PC-9 (cell line): Measurements from ENCODE around the gene CFAP46. TPM values are rescaled to one million over a fixed set of nuclear protein-coding genes. Genes with fewer than 3 reads are reported as not detected.

Source experiments
- BruUV-seq: library from RNA; stranded (reverse); fragments of 400-500 nt; replicated peaks from 2 replicates; lab custom pipeline; 2021; lab: Mats Ljungman, UMichigan
- CTCF ChIA-PET: fragments of 300-600 bp; sonication (Branson Sonifier 250); formaldehyde crosslinking; loops from one replicate; lab custom pipeline; 2022; ENCODE audit warnings: antibody characterized with exemption; lab: Charles Lee
- POLR2A ChIA-PET: fragments of 300-600 bp; sonication (Branson Sonifier 250); formaldehyde crosslinking; loops from one replicate; lab custom pipeline; 2022; ENCODE audit warnings: antibody characterized with exemption; ENCODE audit not compliant: unreplicated experiment; lab: Charles Lee
- DNase-seq, 2 experiments: peaks; one replicate each; pipeline versions ENCODE4 v3.0.0 to v3.0.0-alpha.2; 2015 to 2022; ENCODE audit warnings: mixed read lengths in 1 of 2
- H2AFZ ChIP-seq: fragments of 200-600 bp; sonication (generic); 2 replicates; pipeline ENCODE4 v1.8.1; 2017; ENCODE audit warnings: antibody characterized with exemption
- H3F3A ChIP-seq: fragments of 200-600 bp; sonication (generic); 2 replicates; pipeline ENCODE4 v1.8.1; 2017; ENCODE audit warnings: antibody characterized with exemption, mild to moderate bottlenecking, low read depth; ENCODE audit not compliant: insufficient read depth
- H3K27ac ChIP-seq: fragments of 200-600 bp; sonication (generic); 2 replicates; pipeline ENCODE4 v1.6.1; 2016; ENCODE audit warnings: mixed run types
- H3K27me3 ChIP-seq: fragments of 200-600 bp; sonication (generic); 2 replicates; pipeline ENCODE4 v1.6.1; 2016; ENCODE audit warnings: low read depth, mixed run types; ENCODE audit not compliant: insufficient read depth
- H3K36me3 ChIP-seq: fragments of 200-600 bp; sonication (generic); 2 replicates; pipeline ENCODE4 v1.6.1; 2016; ENCODE audit warnings: low read depth, mixed run types
- H3K4me1 ChIP-seq: fragments of 200-600 bp; sonication (generic); replicated peaks from 2 replicates; pipeline ENCODE4 v1.6.1; 2016; ENCODE audit warnings: mixed run types; ENCODE audit not compliant: insufficient read depth
- H3K4me2 ChIP-seq: fragments of 200-600 bp; sonication (generic); 2 replicates; pipeline ENCODE4 v1.6.1; 2017; ENCODE audit warnings: mixed run types
- H3K4me3 ChIP-seq: fragments of 200-600 bp; sonication (generic); 2 replicates; pipeline ENCODE4 v1.6.1; 2016; ENCODE audit warnings: mixed run types
- H3K79me2 ChIP-seq: fragments of 200-600 bp; sonication (generic); 2 replicates; pipeline ENCODE4 v1.6.1; 2017; ENCODE audit warnings: low read depth, mixed run types
- H3K9me2 ChIP-seq: fragments of 200-600 bp; sonication (generic); 2 replicates; pipeline ENCODE4 v1.8.1; 2017; ENCODE audit warnings: mild to moderate bottlenecking; ENCODE audit not compliant: insufficient read depth
- H3K9me3 ChIP-seq: fragments of 200-600 bp; sonication (generic); 2 replicates; pipeline ENCODE4 v1.8.1; 2016; ENCODE audit warnings: low read depth; ENCODE audit not compliant: insufficient read depth
- H4K20me1 ChIP-seq: fragments of 200-600 bp; sonication (generic); 2 replicates; pipeline ENCODE4 v1.8.1; 2017; ENCODE audit not compliant: insufficient read depth
- CTCF ChIP-seq: fragments of 200-600 bp; sonication (generic); conservative IDR thresholded peaks from 2 replicates; pipeline ENCODE4 v1.6.1; 2017; ENCODE audit warnings: mixed run types, antibody characterized with exemption, mild to moderate bottlenecking, moderate library complexity
- EZH2 ChIP-seq: fragments of 200-600 bp; sonication (generic); IDR thresholded peaks from 2 replicates; pipeline ENCODE4 v1.8.0; 2017; ENCODE audit warnings: antibody characterized with exemption, low read depth
- intact Hi-C: fragments of 100-400 bp; cut with micrococcal nuclease; formaldehyde crosslinking; loops from one replicate; pipeline ENCODE4 v1.10.0; 2022; ENCODE audit not compliant: unreplicated experiment
- total RNA-seq: library from RNA; stranded (reverse); gene quantifications from 2 replicates; pipeline ENCODE4 v1.2.3, GENCODE V29; 2021

Gene CFAP46
- total RNA-seq, 1 experiment from 2014 or later: not detected

DNA sequence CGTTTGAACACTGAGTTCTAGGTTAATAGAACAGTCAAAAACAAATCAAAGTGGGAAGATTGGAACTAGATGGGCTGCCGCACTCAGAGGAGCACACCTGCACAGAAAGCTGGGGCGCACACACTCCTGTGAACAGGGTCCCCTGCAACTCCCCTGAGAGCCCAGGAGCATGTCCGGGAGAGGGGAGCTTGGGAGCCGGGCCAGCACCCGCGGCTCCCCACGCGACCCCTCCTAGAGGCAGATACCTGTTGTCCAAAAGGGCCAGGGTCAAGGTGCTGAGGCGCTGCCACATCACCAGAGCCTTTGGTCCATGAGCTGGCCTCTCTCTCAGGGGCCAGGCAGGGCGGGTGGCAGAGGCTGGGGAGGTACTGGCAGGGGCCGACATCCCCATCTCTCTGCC, 162.0 kb downstream of the CFAP46 start:
- CTCF ChIA-PET: no interaction called here
- intact Hi-C loops: no loop called here

GRCh38 chr10:132779549-132780294, 162.6 kb downstream of the CFAP46 start:
- Histone ChIP-seq H3K27me3 (no peaks in the 10 kb centered on the region), H3K27ac (no peak overlapping the region), H3K4me1 (no peaks in the 10 kb centered on the region), H3K36me3 (no peaks in the 10 kb centered on the region), H3K9me2 (no peaks in the 10 kb centered on the region), H3F3A (no peaks in the 10 kb centered on the region), H3K79me2 (no peaks in the 10 kb centered on the region), H3K9me3 (no peaks in the 10 kb centered on the region), H2AFZ (no peak overlapping the region), H3K4me3 (no peak overlapping the region), H3K4me2 (no peak overlapping the region), H4K20me1 (no peaks in the 10 kb centered on the region)
- no TSS peak for BruUV-seq
- no peak for TF ChIP-seq CTCF
- no peak for TF ChIP-seq EZH2
- ChIA-PET POLR2A (no interaction called here), CTCF (no interaction called here)
- DNase-seq: no peak
- intact Hi-C loops: no loop called here

More for the DNA sequence above, 162.0 kb downstream of the CFAP46 start:
- POLR2A ChIA-PET: no interaction called here
- no peaks in the 10 kb centered on the region for H4K20me1 ChIP-seq
- no peaks in the 10 kb centered on the region for H3K9me2 ChIP-seq
- no peaks in the 10 kb centered on the region for H3K36me3 ChIP-seq
- H3F3A ChIP-seq: no peaks in the 10 kb centered on the region
- H3K27ac ChIP-seq: no peak overlapping the region
- BruUV-seq: no TSS peak
- no peak for DNase-seq
- H3K9me3 ChIP-seq: no peaks in the 10 kb centered on the region
- H3K4me3 ChIP-seq: no peak overlapping the region
- H3K4me2 ChIP-seq: no peak overlapping the region
- H3K79me2 ChIP-seq: no peaks in the 10 kb centered on the region
- H3K27me3 ChIP-seq: no peaks in the 10 kb centered on the region
- TF ChIP-seq EZH2: no peak
- TF ChIP-seq CTCF: no peak
- H2AFZ ChIP-seq: no peak overlapping the region
- H3K4me1 ChIP-seq: no peaks in the 10 kb centered on the region

DNA sequence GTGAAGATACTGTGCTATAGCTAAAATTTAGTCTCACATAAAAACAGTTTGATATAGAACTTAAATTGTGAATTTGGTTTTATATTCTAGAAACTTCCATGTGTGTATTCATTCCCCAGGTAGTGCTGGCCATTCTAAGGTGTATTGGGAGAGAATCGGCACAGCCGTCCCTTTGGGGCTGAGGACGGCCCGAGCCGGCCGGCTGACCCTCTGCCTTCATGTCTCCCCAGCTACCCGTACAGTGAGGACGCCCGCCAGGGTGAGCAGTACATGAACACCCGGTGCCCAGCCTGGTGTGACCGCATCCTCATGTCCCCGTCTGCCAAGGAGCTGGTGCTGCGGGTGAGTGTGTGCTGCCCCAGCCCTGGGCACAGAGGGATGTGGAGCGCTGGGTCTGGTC, 164.9 kb downstream of the CFAP46 start:
- Histone ChIP-seq H3K36me3 (no peaks in the 10 kb centered on the region), H3K9me3 (no peaks in the 10 kb centered on the region), H3K27ac (no peak overlapping the region), H4K20me1 (no peaks in the 10 kb centered on the region), H3K79me2 (no peaks in the 10 kb centered on the region), H3K27me3 (no peaks in the 10 kb centered on the region), H3F3A (no peaks in the 10 kb centered on the region), H2AFZ (no peak overlapping the region), H3K4me2 (no peak overlapping the region), H3K9me2 (no peaks in the 10 kb centered on the region), H3K4me1 (no peaks in the 10 kb centered on the region), H3K4me3 (no peak overlapping the region)
- intact Hi-C loops: no loop called here
- ChIA-PET CTCF (no interaction called here), POLR2A (no interaction called here)
- no TSS peak for BruUV-seq
- DNase-seq: no peak
- TF ChIP-seq CTCF (no peak), EZH2 (no peak)
